NCI-H446 (cell line): ENCODE results near the gene CDC5L.

Experiments used
- DNase-seq, 2 experiments: peaks; one replicate each; lab custom pipeline; 2025; lab: John Stamatoyannopoulos, UW

The CDC5L gene

GRCh38 chr6:44453146-44453545, 65.6 kb downstream of the CDC5L start:
- DNase-seq, result no peak

- DNase-seq, result no peak
Measured at GRCh38 chr6:44454198-44454597, 66.7 kb downstream of the CDC5L start.

- DNase-seq, result peak in 1 of 2 experiments; percentile 68
Measured at GRCh38 chr6:44456070-44456965, 68.8 kb downstream of the CDC5L start.

DNA sequence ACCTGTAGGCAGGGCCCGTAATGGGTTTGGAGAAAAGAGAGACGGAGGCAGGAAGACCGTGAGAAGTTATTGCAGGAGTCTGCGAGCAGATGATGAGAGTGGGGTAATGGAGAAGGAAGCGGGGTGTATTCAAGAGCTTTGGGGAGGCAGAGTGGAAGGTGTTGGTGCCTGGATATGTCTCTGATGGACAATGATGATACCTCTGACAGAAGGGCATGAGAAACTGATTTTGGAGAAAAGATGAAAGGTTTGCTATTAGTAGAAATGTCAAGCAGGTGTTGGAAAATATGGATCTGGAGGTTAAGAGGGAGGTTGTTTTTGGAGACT, 69.4 kb downstream of the CDC5L start:
- DNase-seq, result no peak

- no peak for DNase-seq
Measured at GRCh38 chr6:44457596-44457995, 70.1 kb downstream of the CDC5L start.

- no peak for DNase-seq
Measured at GRCh38 chr6:44458551-44458950, 71.0 kb downstream of the CDC5L start.

- DNase-seq, result no peak
Measured at GRCh38 chr6:44462335-44462734, 74.8 kb downstream of the CDC5L start.

DNA sequence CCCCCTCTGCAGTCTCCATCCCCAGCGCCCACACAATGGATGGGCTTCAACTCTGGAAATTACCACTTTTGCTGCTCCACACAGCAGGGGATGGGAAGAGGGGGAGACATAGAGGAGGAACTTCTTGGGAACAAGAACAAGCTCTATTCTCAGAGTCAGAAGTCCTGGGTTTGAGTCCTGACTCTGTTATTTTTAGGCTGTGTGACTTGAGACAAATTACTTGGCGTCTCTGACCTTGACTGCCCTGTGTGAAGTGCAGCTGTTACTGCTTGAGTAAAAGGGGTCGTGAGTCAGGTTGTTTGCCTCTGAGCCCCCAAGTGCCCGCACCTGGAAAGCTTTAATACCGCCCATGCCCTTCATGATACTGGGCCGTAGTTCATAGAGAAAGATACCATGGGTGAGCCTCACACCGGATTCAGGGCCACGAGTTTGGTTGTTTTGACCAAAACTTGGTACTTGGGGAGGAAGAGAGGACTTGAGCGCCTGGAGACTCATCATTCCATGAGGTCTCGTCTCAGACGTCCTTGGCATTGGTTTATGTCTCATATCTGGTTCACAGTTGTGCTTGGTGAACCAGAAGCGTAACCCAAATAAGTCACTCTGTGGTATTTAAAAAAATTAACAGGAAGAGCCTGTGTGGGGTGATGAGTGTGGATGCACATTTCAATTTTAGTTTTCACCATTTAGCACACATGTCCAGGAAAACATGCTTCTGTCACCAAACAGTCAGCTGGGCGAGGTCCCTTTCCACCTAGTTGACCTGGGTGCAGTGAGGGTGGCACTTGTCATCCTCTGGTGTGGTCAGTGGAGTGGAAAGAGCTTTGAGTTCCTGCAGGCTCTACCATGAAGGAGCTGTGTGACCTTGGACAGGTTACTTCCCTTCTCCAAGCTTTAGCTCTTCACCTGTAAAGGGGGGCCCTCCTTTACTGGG, 75.6 kb downstream of the CDC5L start:
- no peak for DNase-seq

DNA sequence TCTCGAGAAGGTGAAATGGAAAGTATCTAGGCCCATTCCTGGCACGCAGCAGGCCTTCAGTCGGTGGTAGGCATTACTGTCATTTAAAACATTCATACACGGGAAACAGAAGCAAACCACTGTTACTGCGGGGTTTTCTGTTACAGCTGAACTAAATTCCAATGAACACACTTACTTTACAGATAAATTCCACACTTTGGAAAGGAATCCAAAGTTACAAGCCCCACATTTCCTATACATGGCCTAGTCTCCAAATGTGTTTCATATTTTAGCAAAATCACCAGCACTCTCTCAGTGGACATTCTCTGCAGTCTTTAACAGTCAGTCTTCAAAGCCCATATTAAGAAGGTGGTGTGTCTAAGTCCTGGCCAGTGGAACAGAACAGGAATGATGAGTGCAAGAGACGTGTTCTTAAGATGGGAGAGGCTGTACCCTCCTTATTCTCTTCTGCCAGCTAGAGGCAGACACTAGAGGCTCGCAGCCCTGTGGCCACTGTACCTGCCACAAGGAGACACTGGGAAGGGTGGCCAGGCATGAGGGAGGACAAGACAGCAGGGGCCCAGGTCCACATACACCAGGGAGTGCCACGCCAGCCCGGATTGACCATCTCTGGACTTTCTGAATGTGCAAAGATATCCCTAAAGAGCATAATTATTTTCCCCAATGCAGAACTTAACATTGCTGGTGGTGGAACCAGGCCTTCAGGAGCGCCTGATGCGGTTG, 76.4 kb downstream of the CDC5L start:
- no peak for DNase-seq

GRCh38 chr6:44464527-44465310, 77.2 kb downstream of the CDC5L start:
- no peak for DNase-seq

- DNase-seq, result no peak
Measured at GRCh38 chr6:44466955-44467354, 79.4 kb downstream of the CDC5L start.

DNA sequence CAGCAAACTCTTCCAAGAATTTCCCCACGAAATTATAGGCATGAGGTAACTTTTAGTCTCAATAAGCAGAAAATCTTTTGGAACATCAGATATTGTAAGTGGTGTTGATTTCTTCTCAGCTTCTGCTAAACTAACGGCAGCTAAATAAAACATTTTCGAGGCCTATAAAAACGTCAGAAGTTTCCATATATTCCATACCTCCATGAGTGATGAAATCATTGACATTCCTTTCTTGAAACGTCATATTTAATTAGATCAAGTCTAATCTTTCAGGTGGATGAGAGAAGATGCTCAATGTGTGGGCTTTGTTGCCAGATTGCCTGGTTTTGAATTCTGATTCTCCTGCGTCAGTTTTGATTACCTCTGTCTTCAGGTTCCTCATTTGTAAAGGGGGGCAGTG, 81.3 kb downstream of the CDC5L start:
- DNase-seq, result no peak

- no peak for DNase-seq
Measured at GRCh38 chr6:44470115-44470464, 82.6 kb downstream of the CDC5L start.

DNA sequence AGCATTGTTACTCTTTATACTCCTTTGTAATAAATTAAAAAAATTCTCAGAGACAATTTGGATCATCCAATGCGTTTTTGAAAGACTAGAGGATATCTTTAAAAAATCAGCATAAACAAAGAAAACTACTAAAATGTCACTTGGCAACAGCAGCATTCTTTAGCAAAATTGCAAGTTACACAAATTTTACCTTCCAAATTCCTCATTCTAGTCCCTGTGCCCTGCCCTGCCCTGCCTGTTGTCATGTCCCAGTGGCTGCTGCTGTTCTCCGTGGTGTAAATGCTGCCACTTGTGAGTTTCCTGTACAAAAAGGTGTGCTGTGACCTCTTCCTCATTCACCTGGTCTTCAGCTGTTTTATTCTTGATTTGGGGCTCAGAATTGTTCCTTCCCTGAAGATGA, 83.2 kb downstream of the CDC5L start:
- no peak for DNase-seq

DNA sequence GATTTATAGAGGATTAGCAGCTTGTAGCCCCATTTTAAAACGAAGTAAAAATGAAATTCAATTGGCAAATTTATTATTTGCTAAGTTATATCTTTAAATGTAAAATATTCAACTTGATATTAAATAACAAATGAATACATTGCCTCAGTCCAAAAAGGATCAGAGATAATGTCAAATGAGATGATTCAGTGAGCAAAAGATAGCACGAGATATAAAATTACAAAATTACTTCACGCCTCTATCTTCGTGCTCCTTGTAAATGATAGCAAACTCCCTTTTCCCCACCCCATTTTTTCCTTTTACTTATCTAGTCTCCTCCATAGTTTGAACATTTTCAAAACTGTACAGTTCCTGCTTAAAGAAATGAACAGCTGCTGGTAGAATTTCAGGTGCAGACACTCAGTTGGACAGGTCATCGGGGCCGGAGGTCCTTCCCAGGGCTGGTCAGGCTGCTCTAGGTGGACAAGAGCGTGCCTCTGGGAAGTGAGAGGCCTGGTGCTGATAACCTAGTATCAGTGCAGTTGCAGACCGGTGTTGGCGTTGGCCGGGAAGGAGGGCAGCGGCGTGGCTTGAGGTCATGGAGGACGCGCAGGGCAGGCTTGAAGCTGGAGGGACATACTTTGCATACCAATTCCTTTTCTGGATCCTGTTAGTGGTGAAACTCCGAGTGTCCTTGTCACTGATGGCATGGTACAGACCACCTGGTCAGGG, 83.9 kb downstream of the CDC5L start:
- DNase-seq, result no peak

- DNase-seq, result no peak
Measured at GRCh38 chr6:44472250-44472945, 84.9 kb downstream of the CDC5L start.

DNA sequence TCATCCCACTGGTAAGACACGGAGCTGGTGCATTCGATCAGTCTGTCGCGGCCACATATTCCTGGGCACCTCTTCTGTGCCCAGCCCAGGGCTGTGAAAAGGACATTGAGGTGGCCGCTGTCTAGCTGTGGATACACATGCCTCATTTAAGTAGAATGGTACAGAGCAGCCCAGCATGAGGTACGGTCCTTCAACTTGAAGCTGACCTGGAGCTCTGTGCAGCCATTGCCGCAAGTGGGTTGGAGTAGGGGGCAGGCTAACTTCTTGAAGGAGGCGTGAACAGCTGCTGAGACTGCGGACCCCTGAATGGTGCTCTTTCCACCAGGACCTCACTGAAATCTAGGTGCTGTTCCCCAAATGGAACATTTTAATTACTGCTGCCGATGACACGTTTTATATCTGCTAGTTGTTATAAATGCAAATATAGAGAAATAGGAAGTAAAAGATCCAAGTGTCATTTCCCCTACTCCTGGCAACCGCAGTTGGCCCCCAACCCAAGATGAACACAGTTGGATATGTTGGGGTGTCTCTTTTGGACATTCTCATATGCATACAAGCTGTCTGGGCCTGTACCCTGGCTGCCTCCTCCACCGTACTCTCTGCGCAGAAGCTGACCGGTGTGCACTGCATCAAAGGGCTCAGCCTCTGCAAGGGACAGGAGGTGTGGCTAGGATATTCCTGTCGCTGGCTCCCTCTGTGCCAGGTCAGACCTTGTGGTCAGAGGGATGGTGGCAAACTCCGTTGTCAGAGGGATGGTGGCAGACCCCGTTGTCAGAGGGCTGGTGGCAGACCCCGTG, 86.1 kb downstream of the CDC5L start:
- no peak for DNase-seq

GRCh38 chr6:44474190-44474631, 86.7 kb downstream of the CDC5L start:
- DNase-seq, result no peak

GRCh38 chr6:44474643-44475042, 87.1 kb downstream of the CDC5L start:
- no peak for DNase-seq

DNA sequence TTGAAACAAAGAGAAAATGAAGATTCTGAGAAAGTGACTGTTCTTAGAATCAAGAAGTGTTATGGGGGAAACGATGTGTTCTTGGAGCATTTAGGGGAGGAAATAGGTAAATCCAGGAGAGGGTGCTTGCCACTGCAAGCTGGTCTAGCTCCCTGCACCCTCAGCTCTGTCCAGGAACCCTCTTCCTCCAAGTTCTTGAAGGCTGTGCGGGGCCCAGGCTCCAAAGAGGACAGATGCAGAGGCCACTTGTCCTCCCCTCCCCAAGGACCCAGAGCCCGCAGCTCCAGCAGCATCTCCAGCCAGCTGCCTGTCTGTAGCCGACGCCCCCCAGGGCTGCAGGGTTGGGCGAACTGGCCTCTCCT, 87.9 kb downstream of the CDC5L start:
- no peak for DNase-seq
